Measurements from ENCODE around the gene SIDT2. TPM values are rescaled to one million over a fixed set of nuclear protein-coding genes. Genes with fewer than 3 reads are reported as not detected.

The SIDT2 gene
- total RNA-seq, 1 donor from 2014 or later, result 190 TPM

DNA sequence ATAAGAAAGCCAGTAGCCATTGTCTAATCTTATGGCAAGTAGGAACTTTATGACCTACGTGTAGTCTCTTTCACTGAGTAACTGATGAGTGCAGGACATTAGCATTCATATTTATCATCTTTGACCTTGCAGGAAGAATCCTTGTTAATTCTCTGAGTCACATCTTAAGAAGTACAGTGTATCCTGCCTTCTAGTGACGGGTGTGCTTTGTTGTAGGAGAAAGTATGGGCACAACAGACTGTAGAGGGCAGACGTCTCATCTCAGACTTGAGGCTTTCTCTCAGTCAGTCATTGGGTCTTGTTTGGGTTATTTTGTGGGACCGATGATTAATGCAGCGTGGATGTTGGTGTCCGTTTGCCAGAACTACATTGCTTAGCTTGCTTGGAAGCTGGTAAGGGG, 60.8 kb downstream of the SIDT2 start:
- H3K27me3 ChIP-seq (ENCODE audit: low read depth), result no peaks in the 10 kb centered on the region
- H3K9me3 ChIP-seq, result no peaks in the 10 kb centered on the region
- no peak overlapping the region for H3K27ac ChIP-seq
- intact Hi-C loops (cut with DNase I), result no loop called here
- peaks cover 56% of the 10 kb centered on the region for H3K36me3 ChIP-seq
- no peak for DNase-seq
- ATAC-seq, result no peak
- TF ChIP-seq, protein P1, sequence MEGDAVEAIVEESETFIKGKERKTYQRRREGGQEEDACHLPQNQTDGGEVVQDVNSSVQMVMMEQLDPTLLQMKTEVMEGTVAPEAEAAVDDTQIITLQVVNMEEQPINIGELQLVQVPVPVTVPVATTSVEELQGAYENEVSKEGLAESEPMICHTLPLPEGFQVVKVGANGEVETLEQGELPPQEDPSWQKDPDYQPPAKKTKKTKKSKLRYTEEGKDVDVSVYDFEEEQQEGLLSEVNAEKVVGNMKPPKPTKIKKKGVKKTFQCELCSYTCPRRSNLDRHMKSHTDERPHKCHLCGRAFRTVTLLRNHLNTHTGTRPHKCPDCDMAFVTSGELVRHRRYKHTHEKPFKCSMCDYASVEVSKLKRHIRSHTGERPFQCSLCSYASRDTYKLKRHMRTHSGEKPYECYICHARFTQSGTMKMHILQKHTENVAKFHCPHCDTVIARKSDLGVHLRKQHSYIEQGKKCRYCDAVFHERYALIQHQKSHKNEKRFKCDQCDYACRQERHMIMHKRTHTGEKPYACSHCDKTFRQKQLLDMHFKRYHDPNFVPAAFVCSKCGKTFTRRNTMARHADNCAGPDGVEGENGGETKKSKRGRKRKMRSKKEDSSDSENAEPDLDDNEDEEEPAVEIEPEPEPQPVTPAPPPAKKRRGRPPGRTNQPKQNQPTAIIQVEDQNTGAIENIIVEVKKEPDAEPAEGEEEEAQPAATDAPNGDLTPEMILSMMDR (IDR thresholded peaks at IDR 0.05), result no peak
- H3K4me3 ChIP-seq, result no peak overlapping the region
- peaks cover 2% of the 10 kb centered on the region for H3K4me1 ChIP-seq

Other genes starting within 250 kb of the SIDT2 start
- 32.9 TPM for gene SIK3, start 80.3 kb upstream of the SIDT2 start, total RNA-seq
- 78.2 TPM for gene PAFAH1B2, start 34.5 kb upstream of the SIDT2 start, total RNA-seq
- 297 TPM for gene TAGLN, start 20.6 kb downstream of the SIDT2 start, total RNA-seq
- 50.2 TPM for gene PCSK7, start 53.3 kb downstream of the SIDT2 start, total RNA-seq
- 28.9 TPM for gene RNF214, start 53.9 kb downstream of the SIDT2 start, total RNA-seq
- gene BACE1-AS, start 112.6 kb downstream of the SIDT2 start, total RNA-seq, result 8.6 TPM
- gene BACE1, start 137.5 kb downstream of the SIDT2 start, total RNA-seq, result 28.4 TPM
- gene CEP164, start 149.1 kb downstream of the SIDT2 start, total RNA-seq, result 27.3 TPM